ENCODE results near the gene MYCN. TPM values are rescaled to one million over a fixed set of nuclear protein-coding genes. Genes with fewer than 3 reads are reported as not detected.

Gene MYCN
- total RNA-seq, 2 experiments from 2014 or later, result 0.16 to 0.22 TPM

GRCh38 chr2:15893689-15894480 is 46.5 kb upstream of the MYCN start:
- POLR2A ChIA-PET, result no interaction called here
- ATAC-seq (no peak), DNase-seq (no peak)
- no peaks in the 10 kb centered on the region for H3K36me3 Mint-ChIP-seq (ENCODE audit: low read depth)
- intact Hi-C loops (cut with micrococcal nuclease), result no loop called here
- H3K9me3 Mint-ChIP-seq, result peaks cover 4% of the 10 kb centered on the region
- no peaks in the 10 kb centered on the region for H3K4me1 Mint-ChIP-seq (ENCODE audit: low read depth)
- no peak overlapping the region for H3K27ac Mint-ChIP-seq
- CTCF ChIA-PET, result no interaction called here
- H3K4me3 Mint-ChIP-seq, result no peak overlapping the region
- no peak for TF ChIP-seq CTCF (IDR thresholded peaks at IDR 0.05)
- H3K27me3 Mint-ChIP-seq, result peaks cover 2% of the 10 kb centered on the region

GRCh38 chr2:15894481-15895144 is 45.7 kb upstream of the MYCN start:
- Mint-ChIP-seq H3K4me1 (ENCODE audit: low read depth) (no peaks in the 10 kb centered on the region), H3K27ac (no peak overlapping the region), H3K4me3 (no peak overlapping the region), H3K27me3 (peaks cover 2% of the 10 kb centered on the region), H3K36me3 (ENCODE audit: low read depth) (no peaks in the 10 kb centered on the region), H3K9me3 (peaks cover 6% of the 10 kb centered on the region)
- ChIA-PET POLR2A (no interaction called here), CTCF (no interaction called here)
- intact Hi-C loops (cut with micrococcal nuclease), result no loop called here
- TF ChIP-seq CTCF (IDR thresholded peaks at IDR 0.05), result no peak
- DNase-seq, result no peak
- ATAC-seq, result no peak

GRCh38 chr2:15895615-15896469 is 44.5 kb upstream of the MYCN start:
- TF ChIP-seq CTCF (IDR thresholded peaks at IDR 0.05), result no peak
- Mint-ChIP-seq H3K4me1 (ENCODE audit: low read depth) (no peaks in the 10 kb centered on the region), H3K4me3 (no peak overlapping the region), H3K36me3 (ENCODE audit: low read depth) (no peaks in the 10 kb centered on the region), H3K27ac (no peak overlapping the region), H3K9me3 (peaks cover 6% of the 10 kb centered on the region), H3K27me3 (peaks cover 2% of the 10 kb centered on the region)
- DNase-seq, result no peak
- no peak for ATAC-seq
- intact Hi-C loops (cut with micrococcal nuclease), result no loop called here
- ChIA-PET POLR2A (no interaction called here), CTCF (no interaction called here)

- Mint-ChIP-seq H3K27me3 (peaks cover 2% of the 10 kb centered on the region), H3K27ac (no peak overlapping the region), H3K4me3 (no peak overlapping the region), H3K36me3 (ENCODE audit: low read depth) (no peaks in the 10 kb centered on the region), H3K4me1 (ENCODE audit: low read depth) (no peaks in the 10 kb centered on the region), H3K9me3 (peaks cover 6% of the 10 kb centered on the region)
- CTCF ChIA-PET, result no interaction called here
- no peak for TF ChIP-seq CTCF (IDR thresholded peaks at IDR 0.05)
- POLR2A ChIA-PET, result no interaction called here
- DNase-seq, result no peak
- ATAC-seq, result no peak
- intact Hi-C loops (cut with micrococcal nuclease), result no loop called here
Observed at GRCh38 chr2:15896859-15897258, 43.5 kb upstream of the MYCN start.
